Measurements from ENCODE around the gene MIEF1.

DNA sequence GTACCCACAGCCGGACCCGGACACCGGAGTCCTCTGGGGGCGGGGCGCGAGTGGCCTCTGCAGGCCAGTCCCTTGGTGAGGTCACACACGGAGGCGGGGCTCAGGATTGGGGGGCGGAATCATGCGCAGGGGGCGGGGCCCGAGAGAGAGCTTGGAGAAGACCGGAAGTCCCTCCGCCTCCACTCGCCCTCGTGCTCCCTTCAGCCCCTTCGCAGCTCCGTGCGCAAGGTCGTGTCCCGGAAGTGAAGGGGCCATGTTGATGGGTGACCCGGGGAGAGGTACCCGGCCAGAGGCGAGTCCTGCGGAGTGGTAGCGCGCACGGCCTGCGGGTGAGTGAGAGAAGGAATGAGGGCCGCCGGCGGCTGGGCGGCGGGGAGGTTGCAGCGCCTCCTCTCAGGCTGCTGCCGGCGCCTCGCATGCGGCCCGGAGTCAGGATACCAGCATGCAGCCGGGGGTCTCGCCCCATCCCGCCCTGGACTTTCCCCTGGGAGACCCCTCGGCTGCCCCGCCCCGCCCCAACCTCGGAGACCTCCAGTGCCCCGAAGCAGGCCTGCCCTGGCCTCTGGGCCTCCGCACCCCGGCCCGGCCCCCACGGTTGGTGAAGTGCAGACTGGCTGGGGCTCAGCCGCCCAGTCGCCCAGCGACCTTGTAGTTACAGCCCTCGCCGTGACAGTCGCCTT lies at the start of gene MIEF1:
- TF ChIP-seq, protein P1, sequence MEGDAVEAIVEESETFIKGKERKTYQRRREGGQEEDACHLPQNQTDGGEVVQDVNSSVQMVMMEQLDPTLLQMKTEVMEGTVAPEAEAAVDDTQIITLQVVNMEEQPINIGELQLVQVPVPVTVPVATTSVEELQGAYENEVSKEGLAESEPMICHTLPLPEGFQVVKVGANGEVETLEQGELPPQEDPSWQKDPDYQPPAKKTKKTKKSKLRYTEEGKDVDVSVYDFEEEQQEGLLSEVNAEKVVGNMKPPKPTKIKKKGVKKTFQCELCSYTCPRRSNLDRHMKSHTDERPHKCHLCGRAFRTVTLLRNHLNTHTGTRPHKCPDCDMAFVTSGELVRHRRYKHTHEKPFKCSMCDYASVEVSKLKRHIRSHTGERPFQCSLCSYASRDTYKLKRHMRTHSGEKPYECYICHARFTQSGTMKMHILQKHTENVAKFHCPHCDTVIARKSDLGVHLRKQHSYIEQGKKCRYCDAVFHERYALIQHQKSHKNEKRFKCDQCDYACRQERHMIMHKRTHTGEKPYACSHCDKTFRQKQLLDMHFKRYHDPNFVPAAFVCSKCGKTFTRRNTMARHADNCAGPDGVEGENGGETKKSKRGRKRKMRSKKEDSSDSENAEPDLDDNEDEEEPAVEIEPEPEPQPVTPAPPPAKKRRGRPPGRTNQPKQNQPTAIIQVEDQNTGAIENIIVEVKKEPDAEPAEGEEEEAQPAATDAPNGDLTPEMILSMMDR (IDR thresholded peaks at IDR 0.05), result no peak
- TF ChIP-seq EZH2 (IDR thresholded peaks at IDR 0.05; ENCODE audit: borderline replicate concordance, insufficient read depth, low read depth, low read length, poor library complexity, severe bottlenecking), result no peak

All from B cell (primary cell).